Left lung (tissue), 10 donors: ENCODE data around the gene HTR4. TPM values are rescaled to one million over a fixed set of nuclear protein-coding genes. Genes with fewer than 3 reads are reported as not detected.

ENCODE experiments used
- ATAC-seq: fragments of 200-7000 bp; cut with Tn5 transposase; one replicate; pipeline ENCODE4 v1.9.1; 2020; ENCODE audit warnings: moderate library complexity
- DNase-seq, 4 donors: peaks; one replicate each; pipeline ENCODE4 v3.0.0-alpha.2; 2013 to 2020
- H3K27ac ChIP-seq, 2 donors: fragments of 200-600 bp; sonication (generic) in 1 of 2; one replicate each; pipeline versions ENCODE4 v1.5.0 to v1.8.0; 2020 to 2021
- H3K27me3 ChIP-seq, 2 donors: fragments of 200-600 bp; sonication (generic) in 1 of 2; one replicate each; pipeline versions ENCODE4 v1.5.0 to v1.8.0; 2020 to 2021
- H3K36me3 ChIP-seq, 2 donors: fragments of 200-600 bp; sonication (generic) in 1 of 2; one replicate each; pipeline versions ENCODE4 v1.5.0 to v1.8.0; 2020 to 2021
- H3K4me1 ChIP-seq, 2 donors: fragments of 200-600 bp; one replicate each; pipeline ENCODE4 v1.8.0; 2021
- H3K4me3 ChIP-seq, 2 donors: fragments of 200-600 bp; sonication (generic) in 1 of 2; one replicate each; pipeline versions ENCODE4 v1.5.0 to v1.8.0; 2020 to 2021; ENCODE audit warnings: mild to moderate bottlenecking in 1 of 2
- H3K9me3 ChIP-seq, 2 donors: fragments of 200-600 bp; sonication (generic) in 1 of 2; one replicate each; pipeline versions ENCODE4 v1.5.0 to v1.8.0; 2020 to 2021
- intact Hi-C, 2 donors: fragments of 100-400 bp; cut with DNase I; formaldehyde crosslinking; loops; one replicate each; pipeline versions ENCODE4 v1.11.2 to v1.14.2; 2022
- polyA plus RNA-seq, 6 donors: library from polyadenylated mRNA; unstranded; fragments of 120-200 nt; gene quantifications; one replicate each; pipeline ENCODE4 v1.2.1, GENCODE V29; 2013; ENCODE audit not compliant: insufficient read length in 6 of 6
- total RNA-seq, 2 donors: library from RNA; stranded (reverse); fragmentation: NEBNext Ultra II Directional; extraction: Animal tissue kit (Norgen Biotek cat#: 25700); gene quantifications; one replicate each; pipeline ENCODE4 v1.2.1, GENCODE V29; 2021
- TF ChIP-seq, protein P1 (sequence below), 2 donors: fragments of 200-600 bp; sonication (generic) in 1 of 2; IDR thresholded peaks; one replicate each; pipeline versions ENCODE4 v1.5.0 to v1.8.0; 2021; ENCODE audit warnings: antibody characterized with exemption in 2 of 2
- donor health status: DM: no; HTN: yes; CAD: no.
- donor health status: DM: no; HTN: no; CAD: no.

The HTR4 gene
- total and polyA plus RNA-seq, 8 donors: 0.38 to 1.5 (median 0.76) TPM; not detected in 2

- peak; percentile 37 for ATAC-seq
- intact Hi-C loops: no loop called here
- TF ChIP-seq, protein P1, sequence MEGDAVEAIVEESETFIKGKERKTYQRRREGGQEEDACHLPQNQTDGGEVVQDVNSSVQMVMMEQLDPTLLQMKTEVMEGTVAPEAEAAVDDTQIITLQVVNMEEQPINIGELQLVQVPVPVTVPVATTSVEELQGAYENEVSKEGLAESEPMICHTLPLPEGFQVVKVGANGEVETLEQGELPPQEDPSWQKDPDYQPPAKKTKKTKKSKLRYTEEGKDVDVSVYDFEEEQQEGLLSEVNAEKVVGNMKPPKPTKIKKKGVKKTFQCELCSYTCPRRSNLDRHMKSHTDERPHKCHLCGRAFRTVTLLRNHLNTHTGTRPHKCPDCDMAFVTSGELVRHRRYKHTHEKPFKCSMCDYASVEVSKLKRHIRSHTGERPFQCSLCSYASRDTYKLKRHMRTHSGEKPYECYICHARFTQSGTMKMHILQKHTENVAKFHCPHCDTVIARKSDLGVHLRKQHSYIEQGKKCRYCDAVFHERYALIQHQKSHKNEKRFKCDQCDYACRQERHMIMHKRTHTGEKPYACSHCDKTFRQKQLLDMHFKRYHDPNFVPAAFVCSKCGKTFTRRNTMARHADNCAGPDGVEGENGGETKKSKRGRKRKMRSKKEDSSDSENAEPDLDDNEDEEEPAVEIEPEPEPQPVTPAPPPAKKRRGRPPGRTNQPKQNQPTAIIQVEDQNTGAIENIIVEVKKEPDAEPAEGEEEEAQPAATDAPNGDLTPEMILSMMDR (IDR thresholded peaks at IDR 0.05): no peak
These were observed 172.1 kb downstream of the HTR4 start for GRCh38 chr5:148482196-148482595.

DNA sequence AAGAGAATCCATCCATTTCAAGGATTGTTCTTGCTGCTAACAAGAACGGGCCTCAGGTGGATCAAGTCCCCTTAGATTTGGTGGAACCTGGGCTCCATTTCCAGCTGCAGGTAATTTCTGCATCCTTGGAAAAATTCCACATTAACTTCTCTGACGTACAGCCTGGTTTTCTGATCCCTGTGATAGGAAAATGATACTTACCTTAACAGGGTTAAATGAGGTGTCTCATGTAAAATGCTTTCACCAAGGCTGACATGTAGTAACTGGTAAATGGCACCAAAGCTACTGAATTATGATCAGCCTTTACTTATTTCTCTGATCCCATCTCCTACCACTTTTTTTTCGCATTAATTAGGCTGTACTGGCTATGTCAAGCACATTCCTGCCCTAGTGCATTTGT, 176.9 kb downstream of the HTR4 start:
- Histone ChIP-seq H3K9me3 (no peaks in the 10 kb centered on the region), H3K27me3 (no peaks in the 10 kb centered on the region), H3K27ac (no peak overlapping the region), H3K36me3 (no peaks in the 10 kb centered on the region), H3K4me3 (no peak overlapping the region), H3K4me1 (no peaks in the 10 kb centered on the region)
- TF ChIP-seq, protein P1 (IDR thresholded peaks at IDR 0.05): no peak
- intact Hi-C loops: no loop called here
- ATAC-seq: no peak
- no peak for DNase-seq

More at GRCh38 chr5:148482196-148482595, 172.1 kb downstream of the HTR4 start:
- no peaks in the 10 kb centered on the region for H3K27me3 ChIP-seq
- no peaks in the 10 kb centered on the region for H3K9me3 ChIP-seq
- peaks cover 0 to 3% of the 10 kb centered on the region in 2 donors for H3K4me1 ChIP-seq
- no peaks in the 10 kb centered on the region for H3K36me3 ChIP-seq
- H3K4me3 ChIP-seq: no peak overlapping the region
- no peak overlapping the region for H3K27ac ChIP-seq
- DNase-seq: peak in 1 of 4 donors; percentile 47

GRCh38 chr5:148476302-148476701, 178.0 kb downstream of the HTR4 start:
- no peak for DNase-seq
- Histone ChIP-seq H3K27ac (no peak overlapping the region), H3K4me3 (no peak overlapping the region), H3K36me3 (no peaks in the 10 kb centered on the region), H3K9me3 (no peaks in the 10 kb centered on the region), H3K4me1 (no peaks in the 10 kb centered on the region), H3K27me3 (no peaks in the 10 kb centered on the region)
- TF ChIP-seq, protein P1 (IDR thresholded peaks at IDR 0.05): no peak
- ATAC-seq: no peak
- intact Hi-C loops: no loop called here

GRCh38 chr5:148474025-148474511, 180.3 kb downstream of the HTR4 start:
- no peak for DNase-seq
- peak; percentile 19 for ATAC-seq
- intact Hi-C loops: no loop called here

GRCh38 chr5:148471379-148471778, 182.9 kb downstream of the HTR4 start:
- intact Hi-C loops: no loop called here
- Histone ChIP-seq H3K4me1 (peaks cover 0 to 11% of the 10 kb centered on the region in 2 donors), H3K36me3 (no peaks in the 10 kb centered on the region), H3K9me3 (no peaks in the 10 kb centered on the region), H3K27ac (no peak overlapping the region), H3K27me3 (no peaks in the 10 kb centered on the region), H3K4me3 (no peak overlapping the region)
- TF ChIP-seq, protein P1 (IDR thresholded peaks at IDR 0.05): no peak
- DNase-seq: no peak
- no peak for ATAC-seq

More at GRCh38 chr5:148474025-148474511, 180.3 kb downstream of the HTR4 start:
- no peaks in the 10 kb centered on the region for H3K27me3 ChIP-seq
- no peaks in the 10 kb centered on the region for H3K9me3 ChIP-seq
- no peak overlapping the region for H3K4me3 ChIP-seq
- H3K36me3 ChIP-seq: no peaks in the 10 kb centered on the region
- TF ChIP-seq, protein P1 (IDR thresholded peaks at IDR 0.05): no peak
- peaks cover 0 to 4% of the 10 kb centered on the region in 2 donors for H3K4me1 ChIP-seq
- H3K27ac ChIP-seq: no peak overlapping the region
